Right cardiac atrium (tissue), 5 donors: ENCODE results near the gene SLC22A13. TPM values are rescaled to one million over a fixed set of nuclear protein-coding genes. Genes with fewer than 3 reads are reported as not detected.
A peak's percentile ranks its signal among the peaks of the same experiment; 100 is the strongest.
"Not testable (repeated sequence)": the region's sequence is repeated elsewhere in the genome, so short reads cannot be mapped to it uniquely, and the experiment has no call there.

Experiments
- ATAC-seq, 2 donors: fragments of 200-7000 bp; cut with Tn5 transposase; one replicate each; pipeline versions ENCODE4 v1.8.0 to v1.9.1; 2020; ENCODE audit warnings: moderate library complexity in 2 of 2, mild to moderate bottlenecking in 1 of 2
- DNase-seq, 3 donors: peaks; one replicate each; pipeline ENCODE4 v3.0.0-alpha.2; 2020
- H3K27ac ChIP-seq: one replicate; pipeline ENCODE4 v1.5.1; 2013; ENCODE audit warnings: mild to moderate bottlenecking, low read length, control low read depth, moderate library complexity
- H3K27me3 ChIP-seq: one replicate; pipeline ENCODE4 v1.6.1; 2013; ENCODE audit not compliant: control insufficient read depth, insufficient read depth
- H3K4me1 ChIP-seq: one replicate; pipeline ENCODE4 v1.6.1; 2013; ENCODE audit warnings: low read length; ENCODE audit not compliant: control insufficient read depth, insufficient read depth
- H3K4me3 ChIP-seq: one replicate; pipeline ENCODE4 v1.5.1; 2013; ENCODE audit warnings: low read length, control low read depth
- H3K9me3 ChIP-seq: one replicate; pipeline ENCODE4 v1.6.1; 2013; ENCODE audit warnings: low read length; ENCODE audit not compliant: control insufficient read depth
- WGBS: extraction: QIAGEN DNeasy Blood & Tissue Kit; methylation state at CpG from one replicate; pipeline ENCODE4 v1.1.7; 2013; 5-methylcytosine and 5-hydroxymethylcytosine counted together
- intact Hi-C, 4 donors: fragments of 100-400 bp; cut with DNase I; formaldehyde crosslinking; loops; one replicate each; pipeline versions ENCODE4 v1.11.0 to v1.14.0; 2022 to 2023
- polyA plus RNA-seq: library from polyadenylated mRNA; stranded (reverse); fragments of 200-250 nt; gene quantifications from one replicate; pipeline ENCODE4 v1.2.3, GENCODE V29; 2013
- total RNA-seq, 4 donors: library from RNA; stranded (reverse); fragmentation: NEBNext Ultra II Directional; extraction: Animal tissue kit (Norgen Biotek cat#: 25700); gene quantifications; one replicate each; pipeline ENCODE4 v1.2.1, GENCODE V29; 2021
- donor health status: healthy with polysubstance abuse.
- donor health status: DM: no; HTN: yes; CAD: no.
- donor health status: DM: no; HTN: no; CAD: no.
- donor health status: DM: no; HTN: yes; CAD: no; lungs with severe emphysema.
- donor health status: DM: yes; HTN: yes; CAD: no.

SLC22A13 gene
- total and polyA plus RNA-seq, 5 donors = 0.09 to 0.29 (median 0.18) TPM; not detected in 2

- H3K4me1 ChIP-seq, H3K4me3 ChIP-seq, H3K27me3 ChIP-seq, DNase-seq, ATAC-seq, intact Hi-C loops, H3K27ac ChIP-seq, H3K9me3 ChIP-seq: not testable (repeated sequence)
- 97% methylated on average over 4 of the region's 4 CpGs for WGBS
Observed at GRCh38 chr3:38242812-38243211, 22.8 kb upstream of the SLC22A13 start.

GRCh38 chr3:38245930-38246329 lies 19.7 kb upstream of the SLC22A13 start:
- WGBS = 93% methylated on average over 4 of the region's 4 CpGs
- intact Hi-C loops = no loop called here
- no peaks in the 10 kb centered on the region for H3K4me1 ChIP-seq
- H3K27me3 ChIP-seq = no peaks in the 10 kb centered on the region
- DNase-seq = no peak
- no peak overlapping the region for H3K4me3 ChIP-seq
- no peaks in the 10 kb centered on the region for H3K9me3 ChIP-seq
- H3K27ac ChIP-seq = no peak overlapping the region
- no peak for ATAC-seq

GRCh38 chr3:38247366-38248035 lies 18.1 kb upstream of the SLC22A13 start:
- Histone ChIP-seq H3K27ac (no peak overlapping the region), H3K4me3 (no peak overlapping the region), H3K27me3 (no peaks in the 10 kb centered on the region), H3K4me1 (no peaks in the 10 kb centered on the region), H3K9me3 (no peaks in the 10 kb centered on the region)
- intact Hi-C loops = no loop called here
- peak; percentile 80 to 87 for ATAC-seq
- DNase-seq = no peak

GRCh38 chr3:38250198-38250597 lies 15.4 kb upstream of the SLC22A13 start:
- Histone ChIP-seq H3K27me3 (no peaks in the 10 kb centered on the region), H3K27ac (no peak overlapping the region), H3K9me3 (no peaks in the 10 kb centered on the region), H3K4me3 (no peak overlapping the region), H3K4me1 (no peaks in the 10 kb centered on the region)
- intact Hi-C loops = no loop called here
- ATAC-seq = no peak
- WGBS = 95% methylated on average over 2 of the region's 2 CpGs
- DNase-seq = no peak

- WGBS = 87% methylated on average over 4 of the region's 4 CpGs
- H3K4me3 ChIP-seq = no peak overlapping the region
- intact Hi-C loops = no loop called here
- DNase-seq (no peak), ATAC-seq (no peak)
- no peaks in the 10 kb centered on the region for H3K27me3 ChIP-seq
- no peaks in the 10 kb centered on the region for H3K9me3 ChIP-seq
- no peak overlapping the region for H3K27ac ChIP-seq
- H3K4me1 ChIP-seq = peaks cover 3% of the 10 kb centered on the region
Observed at GRCh38 chr3:38251197-38251596, 14.4 kb upstream of the SLC22A13 start.

- Histone ChIP-seq H3K9me3 (no peaks in the 10 kb centered on the region), H3K4me1 (peaks cover 3% of the 10 kb centered on the region), H3K27me3 (no peaks in the 10 kb centered on the region), H3K4me3 (no peak overlapping the region), H3K27ac (no peak overlapping the region)
- 95% methylated on average over 4 of the region's 4 CpGs for WGBS
- ATAC-seq (no peak), DNase-seq (no peak)
- intact Hi-C loops = no loop called here
Observed at GRCh38 chr3:38253704-38254103, 11.9 kb upstream of the SLC22A13 start.

- Histone ChIP-seq H3K27me3 (no peaks in the 10 kb centered on the region), H3K4me3 (no peak overlapping the region), H3K27ac (no peak overlapping the region), H3K9me3 (no peaks in the 10 kb centered on the region), H3K4me1 (peaks cover 3% of the 10 kb centered on the region)
- WGBS = 82% methylated on average over 2 of the region's 2 CpGs
- DNase-seq (no peak), ATAC-seq (no peak)
- intact Hi-C loops = no loop called here
Observed at GRCh38 chr3:38254872-38255271, 10.7 kb upstream of the SLC22A13 start.

GRCh38 chr3:38255627-38256026 lies 10.0 kb upstream of the SLC22A13 start:
- H3K27me3 ChIP-seq = no peaks in the 10 kb centered on the region
- no peaks in the 10 kb centered on the region for H3K9me3 ChIP-seq
- WGBS = 64% methylated on average over 1 of the region's 1 CpG
- DNase-seq = no peak
- no peak overlapping the region for H3K4me3 ChIP-seq
- intact Hi-C loops = no loop called here
- ATAC-seq = no peak
- no peak overlapping the region for H3K27ac ChIP-seq
- H3K4me1 ChIP-seq = peaks cover 3% of the 10 kb centered on the region

- Histone ChIP-seq H3K4me3 (no peak overlapping the region), H3K27ac (no peak overlapping the region), H3K4me1 (peaks cover 3% of the 10 kb centered on the region), H3K27me3 (no peaks in the 10 kb centered on the region), H3K9me3 (no peaks in the 10 kb centered on the region)
- WGBS = 81% methylated on average over 1 of the region's 1 CpG
- DNase-seq (no peak), ATAC-seq (no peak)
- intact Hi-C loops = no loop called here
Observed at GRCh38 chr3:38257583-38257982, 8.0 kb upstream of the SLC22A13 start.

GRCh38 chr3:38260474-38260873 lies 5.1 kb upstream of the SLC22A13 start:
- DNase-seq = no peak
- H3K27me3 ChIP-seq = no peaks in the 10 kb centered on the region
- no peak overlapping the region for H3K27ac ChIP-seq
- intact Hi-C loops = no loop called here
- 95% methylated on average over 2 of the region's 2 CpGs for WGBS
- H3K9me3 ChIP-seq = no peaks in the 10 kb centered on the region
- ATAC-seq = no peak
- H3K4me1 ChIP-seq = peaks cover 3% of the 10 kb centered on the region
- no peak overlapping the region for H3K4me3 ChIP-seq

GRCh38 chr3:38264353-38264771 lies 1.2 kb upstream of the SLC22A13 start:
- WGBS = 0% methylated on average over 1 of the region's 1 CpG
- H3K9me3 ChIP-seq = no peaks in the 10 kb centered on the region
- DNase-seq (no peak), ATAC-seq (peak in 1 of 2 donors; percentile 46)
- H3K4me3 ChIP-seq = no peak overlapping the region
- no peaks in the 10 kb centered on the region for H3K27me3 ChIP-seq
- no peak overlapping the region for H3K27ac ChIP-seq
- no peaks in the 10 kb centered on the region for H3K4me1 ChIP-seq
- intact Hi-C loops = no loop called here

GRCh38 chr3:38264779-38265178 lies 833 bp upstream of the SLC22A13 start:
- no peak overlapping the region for H3K4me3 ChIP-seq
- 60% methylated on average over 1 of the region's 1 CpG for WGBS
- no peaks in the 10 kb centered on the region for H3K4me1 ChIP-seq
- DNase-seq (no peak), ATAC-seq (no peak)
- intact Hi-C loops = no loop called here
- H3K27me3 ChIP-seq = no peaks in the 10 kb centered on the region
- H3K9me3 ChIP-seq = no peaks in the 10 kb centered on the region
- no peak overlapping the region for H3K27ac ChIP-seq
